ENCODE data around the gene TFF1.
"Not testable (repeated sequence)": the region's sequence is repeated elsewhere in the genome, so short reads cannot be mapped to it uniquely, and the experiment has no call there.

The TFF1 gene

DNA sequence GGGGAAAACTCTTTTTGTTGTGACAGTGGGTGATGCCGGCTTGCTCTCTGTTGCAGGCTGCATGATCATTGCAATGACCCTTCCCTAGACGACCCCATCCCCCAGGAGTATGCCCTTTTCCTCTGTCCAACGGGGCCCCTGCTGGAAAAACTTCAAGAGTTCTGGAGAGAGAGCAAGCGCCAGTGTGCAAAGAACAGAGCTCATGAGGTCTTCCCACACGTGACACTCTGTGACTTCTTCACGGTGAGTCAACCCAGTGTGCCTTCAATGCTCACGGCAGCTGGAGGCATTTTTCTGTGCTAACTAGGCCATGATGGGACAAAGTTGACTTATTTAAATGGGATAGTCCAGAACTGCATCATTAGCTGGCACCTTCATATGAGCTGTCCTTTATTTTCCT is 43.0 kb upstream of the TFF1 start:
- no peaks in the 10 kb centered on the region for H3K27me3 ChIP-seq (ENCODE audit: insufficient read depth, poor library complexity, severe bottlenecking)
- TF ChIP-seq GABPA (IDR thresholded peaks at IDR 0.05; ENCODE audit: low read depth) (no peak), SPI1 (IDR thresholded peaks at IDR 0.05; ENCODE audit: borderline replicate concordance, low read depth) (no peak), POLR2AphosphoS5 (IDR thresholded peaks at IDR 0.05; ENCODE audit: low read depth) (no peak)
- TF ChIP-seq, protein P1, sequence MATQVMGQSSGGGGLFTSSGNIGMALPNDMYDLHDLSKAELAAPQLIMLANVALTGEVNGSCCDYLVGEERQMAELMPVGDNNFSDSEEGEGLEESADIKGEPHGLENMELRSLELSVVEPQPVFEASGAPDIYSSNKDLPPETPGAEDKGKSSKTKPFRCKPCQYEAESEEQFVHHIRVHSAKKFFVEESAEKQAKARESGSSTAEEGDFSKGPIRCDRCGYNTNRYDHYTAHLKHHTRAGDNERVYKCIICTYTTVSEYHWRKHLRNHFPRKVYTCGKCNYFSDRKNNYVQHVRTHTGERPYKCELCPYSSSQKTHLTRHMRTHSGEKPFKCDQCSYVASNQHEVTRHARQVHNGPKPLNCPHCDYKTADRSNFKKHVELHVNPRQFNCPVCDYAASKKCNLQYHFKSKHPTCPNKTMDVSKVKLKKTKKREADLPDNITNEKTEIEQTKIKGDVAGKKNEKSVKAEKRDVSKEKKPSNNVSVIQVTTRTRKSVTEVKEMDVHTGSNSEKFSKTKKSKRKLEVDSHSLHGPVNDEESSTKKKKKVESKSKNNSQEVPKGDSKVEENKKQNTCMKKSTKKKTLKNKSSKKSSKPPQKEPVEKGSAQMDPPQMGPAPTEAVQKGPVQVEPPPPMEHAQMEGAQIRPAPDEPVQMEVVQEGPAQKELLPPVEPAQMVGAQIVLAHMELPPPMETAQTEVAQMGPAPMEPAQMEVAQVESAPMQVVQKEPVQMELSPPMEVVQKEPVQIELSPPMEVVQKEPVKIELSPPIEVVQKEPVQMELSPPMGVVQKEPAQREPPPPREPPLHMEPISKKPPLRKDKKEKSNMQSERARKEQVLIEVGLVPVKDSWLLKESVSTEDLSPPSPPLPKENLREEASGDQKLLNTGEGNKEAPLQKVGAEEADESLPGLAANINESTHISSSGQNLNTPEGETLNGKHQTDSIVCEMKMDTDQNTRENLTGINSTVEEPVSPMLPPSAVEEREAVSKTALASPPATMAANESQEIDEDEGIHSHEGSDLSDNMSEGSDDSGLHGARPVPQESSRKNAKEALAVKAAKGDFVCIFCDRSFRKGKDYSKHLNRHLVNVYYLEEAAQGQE (IDR thresholded peaks at IDR 0.05; ENCODE audit: insufficient replicate concordance, low read depth) = no peak
- TF ChIP-seq, protein P2, sequence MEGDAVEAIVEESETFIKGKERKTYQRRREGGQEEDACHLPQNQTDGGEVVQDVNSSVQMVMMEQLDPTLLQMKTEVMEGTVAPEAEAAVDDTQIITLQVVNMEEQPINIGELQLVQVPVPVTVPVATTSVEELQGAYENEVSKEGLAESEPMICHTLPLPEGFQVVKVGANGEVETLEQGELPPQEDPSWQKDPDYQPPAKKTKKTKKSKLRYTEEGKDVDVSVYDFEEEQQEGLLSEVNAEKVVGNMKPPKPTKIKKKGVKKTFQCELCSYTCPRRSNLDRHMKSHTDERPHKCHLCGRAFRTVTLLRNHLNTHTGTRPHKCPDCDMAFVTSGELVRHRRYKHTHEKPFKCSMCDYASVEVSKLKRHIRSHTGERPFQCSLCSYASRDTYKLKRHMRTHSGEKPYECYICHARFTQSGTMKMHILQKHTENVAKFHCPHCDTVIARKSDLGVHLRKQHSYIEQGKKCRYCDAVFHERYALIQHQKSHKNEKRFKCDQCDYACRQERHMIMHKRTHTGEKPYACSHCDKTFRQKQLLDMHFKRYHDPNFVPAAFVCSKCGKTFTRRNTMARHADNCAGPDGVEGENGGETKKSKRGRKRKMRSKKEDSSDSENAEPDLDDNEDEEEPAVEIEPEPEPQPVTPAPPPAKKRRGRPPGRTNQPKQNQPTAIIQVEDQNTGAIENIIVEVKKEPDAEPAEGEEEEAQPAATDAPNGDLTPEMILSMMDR (IDR thresholded peaks at IDR 0.05; ENCODE audit: insufficient read depth, low read length) = no peak
- DNase-seq (ENCODE audit: low read depth in 1 of 2, low spot score in 1 of 2) = no peak
- H3K4me3 ChIP-seq (replicated peaks; ENCODE audit: insufficient read depth, low read length) = no peak overlapping the region
- H3K27ac ChIP-seq (replicated peaks) = no peak overlapping the region

- not testable (repeated sequence) for H3K27ac ChIP-seq (replicated peaks); DNase-seq (ENCODE audit: low read depth in 1 of 2, low spot score in 1 of 2); H3K4me3 ChIP-seq (replicated peaks; ENCODE audit: insufficient read depth, low read length); H3K27me3 ChIP-seq (ENCODE audit: insufficient read depth, poor library complexity, severe bottlenecking)
Observed at GRCh38 chr21:42408718-42409117, 42.4 kb upstream of the TFF1 start.

DNA sequence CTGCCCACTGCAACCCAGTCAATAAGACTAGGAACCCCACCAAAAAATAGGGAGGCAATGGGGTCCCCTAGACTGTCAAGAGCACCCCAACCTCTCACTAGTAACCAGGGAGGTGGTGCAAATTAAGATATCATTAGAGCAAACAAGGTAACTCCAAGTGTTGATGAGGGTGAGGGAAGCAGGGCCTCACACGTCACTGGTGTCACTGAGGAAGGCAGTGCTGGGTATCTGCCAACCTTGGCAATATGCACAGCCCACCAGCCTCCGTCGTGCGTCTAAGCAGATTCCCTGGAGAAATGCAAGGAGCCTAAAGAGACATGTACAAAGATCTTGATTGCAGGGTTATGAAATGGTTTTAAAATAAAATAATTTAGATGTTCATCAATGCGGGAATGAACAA is 41.1 kb upstream of the TFF1 start:
- TF ChIP-seq, protein P1 (IDR thresholded peaks at IDR 0.05; ENCODE audit: insufficient replicate concordance, low read depth) = no peak
- no peak for TF ChIP-seq SPI1 (IDR thresholded peaks at IDR 0.05; ENCODE audit: borderline replicate concordance, low read depth)
- TF ChIP-seq GABPA (IDR thresholded peaks at IDR 0.05; ENCODE audit: low read depth) = no peak
- TF ChIP-seq, protein P2 (IDR thresholded peaks at IDR 0.05; ENCODE audit: insufficient read depth, low read length) = no peak
- TF ChIP-seq POLR2AphosphoS5 (IDR thresholded peaks at IDR 0.05; ENCODE audit: low read depth) = no peak
- H3K27me3 ChIP-seq (ENCODE audit: insufficient read depth, poor library complexity, severe bottlenecking) = no peaks in the 10 kb centered on the region
- no peak for DNase-seq (ENCODE audit: low read depth in 1 of 2, low spot score in 1 of 2)
- no peak overlapping the region for H3K4me3 ChIP-seq (replicated peaks; ENCODE audit: insufficient read depth, low read length)
- no peak overlapping the region for H3K27ac ChIP-seq (replicated peaks)

GRCh38 chr21:42406866-42407265 is 40.5 kb upstream of the TFF1 start:
- Histone ChIP-seq H3K4me3 (replicated peaks; ENCODE audit: insufficient read depth, low read length) (no peak overlapping the region), H3K27me3 (ENCODE audit: insufficient read depth, poor library complexity, severe bottlenecking) (no peaks in the 10 kb centered on the region)

More at GRCh38 chr21:42406866-42407265, 40.5 kb upstream of the TFF1 start:
- no peak overlapping the region for H3K27ac ChIP-seq (replicated peaks)
- no peak for DNase-seq (ENCODE audit: low read depth in 1 of 2, low spot score in 1 of 2)
- TF ChIP-seq POLR2AphosphoS5 (IDR thresholded peaks at IDR 0.05; ENCODE audit: low read depth) (no peak), SPI1 (IDR thresholded peaks at IDR 0.05; ENCODE audit: borderline replicate concordance, low read depth) (no peak), GABPA (IDR thresholded peaks at IDR 0.05; ENCODE audit: low read depth) (no peak)
- TF ChIP-seq, protein P1 (IDR thresholded peaks at IDR 0.05; ENCODE audit: insufficient replicate concordance, low read depth) = no peak
- TF ChIP-seq, protein P2 (IDR thresholded peaks at IDR 0.05; ENCODE audit: insufficient read depth, low read length) = no peak

Measured in HL-60 (cell line).